GM12891 (cell line): ENCODE measurements around the gene NRIP3.

ENCODE experiments used
- DNase-seq: peaks from one replicate; pipeline ENCODE4 v3.0.0; 2011; ENCODE audit warnings: low spot score; ENCODE audit not compliant: insufficient read length
- FAIRE-seq: peaks from 2 replicates; lab custom pipeline; 2011; peaks lifted over from hg19 to GRCh38; lab: Jason Lieb, UNC
- PAX5 ChIP-seq: IDR thresholded peaks from 2 replicates; pipeline ENCODE4 v1.6.1; 2011; ENCODE audit warnings: low read length, moderate library complexity, mild to moderate bottlenecking; ENCODE audit not compliant: insufficient read depth, severe bottlenecking
- POLR2A ChIP-seq: IDR thresholded peaks from 2 replicates; pipeline ENCODE4 v1.6.1; 2011; ENCODE audit warnings: low read depth, low read length, control low read depth
- POLR2AphosphoS5 ChIP-seq: IDR thresholded peaks from 2 replicates; pipeline ENCODE4 v1.6.1; 2011; ENCODE audit warnings: low read depth, low read length, control low read depth
- POU2F2 ChIP-seq: IDR thresholded peaks from 2 replicates; pipeline ENCODE4 v1.6.1; 2011; ENCODE audit warnings: low read depth, mild to moderate bottlenecking, control low read depth, low read length, moderate library complexity
- SPI1 ChIP-seq: IDR thresholded peaks from 2 replicates; pipeline ENCODE4 v1.6.1; 2011; ENCODE audit warnings: low read depth, low read length, control low read depth
- TAF1 ChIP-seq: IDR thresholded peaks from 2 replicates; pipeline ENCODE4 v1.6.1; 2011; ENCODE audit warnings: low read depth, low read length, control low read depth

NRIP3 gene

GRCh38 chr11:9037963-9038362 is 34.2 kb upstream of the NRIP3 start:
- TF ChIP-seq SPI1 (no peak), POLR2AphosphoS5 (no peak), POU2F2 (no peak), PAX5 (no peak), TAF1 (no peak)
- DNase-seq, result no peak
- no peak for FAIRE-seq

DNA sequence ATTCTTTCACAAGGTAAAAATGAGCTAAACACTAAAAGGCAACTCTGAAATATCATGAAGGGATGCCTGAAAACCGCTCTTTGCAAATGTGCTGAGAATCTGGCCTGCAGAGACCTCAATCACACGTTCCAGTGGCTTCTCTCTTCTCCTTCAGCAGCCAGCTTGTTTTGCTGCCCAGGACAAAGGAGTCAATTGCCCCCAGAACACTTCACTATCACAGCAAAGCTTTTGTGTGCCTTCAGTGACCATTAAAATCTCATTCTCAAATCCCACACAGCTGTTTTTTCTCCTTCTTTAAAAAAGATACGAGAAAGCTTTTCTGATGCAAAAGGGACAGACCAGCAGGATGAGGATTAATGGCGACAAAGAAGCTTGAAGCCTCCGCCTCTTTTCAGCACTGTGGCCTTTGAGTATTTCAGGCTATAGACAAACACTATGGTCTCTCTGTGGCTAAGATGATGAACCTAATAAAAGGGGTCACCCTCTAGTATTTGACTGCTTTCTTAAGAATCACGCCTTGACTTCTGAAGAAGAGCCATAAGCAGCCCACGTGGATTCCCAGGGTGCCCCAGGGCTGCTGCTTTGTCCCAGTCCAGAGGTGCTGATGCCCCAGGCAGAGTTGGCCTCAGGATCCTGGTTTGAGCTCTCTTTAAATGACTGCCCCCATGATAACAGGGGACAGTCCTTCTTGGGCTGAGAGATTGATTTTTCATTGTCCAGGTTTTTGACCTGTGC is 33.4 kb upstream of the NRIP3 start:
- FAIRE-seq, result no peak
- TF ChIP-seq PAX5 (no peak), POLR2A (no peak), SPI1 (no peak)
- no peak for DNase-seq

- FAIRE-seq (no peak), DNase-seq (no peak)
- TF ChIP-seq POLR2A (no peak), POU2F2 (no peak), POLR2AphosphoS5 (no peak), SPI1 (no peak), PAX5 (no peak), TAF1 (no peak)
Observed at GRCh38 chr11:9030601-9031000, 26.8 kb upstream of the NRIP3 start.

- FAIRE-seq (no peak), DNase-seq (no peak)
- no peak for TF ChIP-seq POLR2A
- TF ChIP-seq POU2F2, result no peak
- no peak for TF ChIP-seq POLR2AphosphoS5
- no peak for TF ChIP-seq SPI1
Observed at GRCh38 chr11:9029422-9029821, 25.6 kb upstream of the NRIP3 start.

DNA sequence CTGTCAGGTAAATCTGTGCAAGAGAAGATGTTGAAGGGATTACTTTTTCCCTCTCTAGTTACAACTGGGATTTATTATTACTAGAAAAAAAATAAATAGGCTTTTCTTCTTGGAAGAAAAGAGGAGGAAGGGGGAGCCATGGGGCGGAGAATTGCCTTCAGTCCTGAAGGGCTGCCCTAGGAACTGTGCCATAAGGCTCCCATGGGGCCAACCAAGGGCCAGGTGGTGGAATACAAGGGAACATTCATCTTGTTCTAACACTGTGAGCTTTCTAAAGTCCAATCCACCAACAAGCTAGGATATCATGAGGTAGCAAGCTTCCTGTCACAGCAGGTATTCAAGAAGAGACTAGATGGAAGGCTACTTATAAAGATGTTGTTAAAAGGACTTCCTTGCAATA is 24.8 kb upstream of the NRIP3 start:
- FAIRE-seq (no peak), DNase-seq (no peak)
- no peak for TF ChIP-seq POLR2AphosphoS5
- TF ChIP-seq POU2F2, result no peak
- no peak for TF ChIP-seq TAF1
- no peak for TF ChIP-seq SPI1
- TF ChIP-seq PAX5, result no peak
- TF ChIP-seq POLR2A, result no peak

DNA sequence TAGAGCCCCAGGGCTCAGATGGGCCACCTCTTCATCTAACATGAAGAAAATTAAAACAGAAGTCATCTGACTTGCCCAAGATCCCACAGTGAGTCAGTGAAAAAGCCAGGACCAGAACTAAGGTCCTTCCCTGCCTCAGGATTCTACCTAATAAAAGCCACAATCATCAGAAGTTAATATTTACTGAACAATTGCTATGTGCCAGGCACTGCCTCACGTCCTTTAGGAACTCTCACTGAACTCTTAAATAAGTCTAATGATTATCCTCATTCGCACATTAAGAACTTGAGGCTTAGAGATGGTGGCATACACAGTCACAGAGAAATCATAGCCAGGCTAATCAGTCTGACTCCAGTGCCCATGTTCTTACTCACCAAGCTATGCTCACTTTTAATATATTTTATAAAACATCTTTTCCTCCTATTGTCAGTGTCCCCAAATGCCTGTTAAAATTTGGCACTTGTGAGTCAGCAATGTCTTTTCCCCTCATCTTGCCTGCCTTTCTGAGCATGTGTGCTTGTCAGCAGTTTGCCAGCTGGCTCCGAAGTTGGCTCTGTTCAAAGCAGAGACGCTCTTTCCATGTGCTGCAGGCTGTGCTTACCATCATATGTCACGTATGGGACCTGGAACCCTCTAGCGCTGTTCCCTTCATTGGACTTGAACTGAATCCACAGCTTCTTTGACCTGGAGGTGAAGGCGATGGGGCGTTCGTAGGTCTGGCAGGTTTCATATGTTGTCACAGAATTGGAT is 21.5 kb upstream of the NRIP3 start:
- FAIRE-seq (no peak), DNase-seq (no peak)
- no peak for TF ChIP-seq PAX5
- TF ChIP-seq TAF1, result no peak
- TF ChIP-seq POU2F2, result no peak
- no peak for TF ChIP-seq SPI1
- no peak for TF ChIP-seq POLR2A
- TF ChIP-seq POLR2AphosphoS5, result no peak

DNA sequence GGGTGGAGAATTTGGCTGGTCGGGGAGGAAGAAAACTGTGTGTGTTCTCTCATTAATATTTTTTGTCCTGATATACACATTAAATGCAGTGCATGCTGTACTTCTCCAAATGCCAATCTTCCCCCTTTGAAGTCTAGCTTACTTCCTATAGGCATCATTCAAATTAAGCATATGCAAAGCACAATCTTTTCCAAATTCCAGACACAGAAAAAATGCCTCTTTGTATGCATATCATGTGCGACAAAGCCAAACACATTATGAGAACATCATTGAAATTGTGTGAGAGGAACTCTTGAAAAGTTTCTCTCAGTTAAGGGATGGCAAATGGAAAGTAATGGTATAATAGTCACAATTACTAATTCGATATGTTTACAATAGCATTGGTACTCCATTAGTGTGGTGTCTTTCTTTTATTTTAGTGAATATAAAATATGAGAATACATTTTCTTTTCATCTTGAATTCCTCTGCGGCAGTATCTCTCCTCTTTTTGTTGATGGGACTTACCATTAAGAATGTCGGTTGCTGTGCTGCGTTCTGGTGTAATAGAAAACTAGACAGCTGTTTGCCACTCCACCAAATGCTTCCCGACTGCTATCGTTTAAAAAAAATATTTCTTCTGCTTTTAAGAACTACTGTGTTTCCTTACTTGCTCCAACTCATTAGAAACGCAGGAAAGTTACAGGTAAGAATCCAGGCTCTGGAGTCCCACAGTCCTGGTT is 19.3 kb upstream of the NRIP3 start:
- DNase-seq (no peak), FAIRE-seq (no peak)
- no peak for TF ChIP-seq SPI1
- no peak for TF ChIP-seq POU2F2
- TF ChIP-seq PAX5, result no peak
- TF ChIP-seq TAF1, result no peak
- no peak for TF ChIP-seq POLR2AphosphoS5
- no peak for TF ChIP-seq POLR2A

GRCh38 chr11:9020916-9021315 is 17.1 kb upstream of the NRIP3 start:
- DNase-seq (no peak), FAIRE-seq (no peak)
- TF ChIP-seq POU2F2 (no peak), POLR2AphosphoS5 (no peak), PAX5 (no peak), POLR2A (no peak), SPI1 (no peak)

DNA sequence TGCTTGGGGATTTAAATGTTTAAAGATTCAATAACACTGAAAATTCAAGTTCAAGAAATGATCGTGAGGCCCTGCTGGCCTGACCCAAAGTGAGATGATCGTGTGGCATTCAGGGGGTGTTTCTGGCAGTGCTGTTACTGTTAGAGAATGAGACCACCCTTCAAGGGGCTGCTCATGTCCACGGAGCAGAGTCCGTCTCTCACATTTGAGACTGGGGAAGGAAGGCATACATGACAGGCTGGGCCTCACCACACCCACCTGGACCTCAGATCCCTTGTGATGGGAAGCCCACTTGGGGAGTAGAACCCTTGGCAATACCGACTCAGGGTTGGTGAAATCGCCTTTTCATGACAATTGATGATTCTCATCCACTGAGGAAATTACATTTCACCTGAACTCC is 16.1 kb upstream of the NRIP3 start:
- no peak for FAIRE-seq
- DNase-seq, result no peak
- TF ChIP-seq POU2F2 (no peak), SPI1 (no peak), TAF1 (no peak), POLR2AphosphoS5 (no peak), PAX5 (no peak), POLR2A (no peak)
